HG02642 (cell line): Measurements from ENCODE around the gene ANKS1A.

Experiments
- ATAC-seq: cut with Tn5 transposase; IDR thresholded peaks from one replicate; pipeline ENCODE4 v1.9.1; 2021; ENCODE audit warnings: mild to moderate bottlenecking; ENCODE audit not compliant: unreplicated experiment, poor library complexity

The ANKS1A gene

GRCh38 chr6:34951731-34952130 is 62.7 kb downstream of the ANKS1A start:
- ATAC-seq = no peak

- no peak for ATAC-seq
Observed at GRCh38 chr6:34953061-34954025, 64.3 kb downstream of the ANKS1A start.

GRCh38 chr6:34955442-34955841 is 66.4 kb downstream of the ANKS1A start:
- ATAC-seq = no peak

GRCh38 chr6:34957231-34957783 is 68.3 kb downstream of the ANKS1A start:
- no peak for ATAC-seq

- no peak for ATAC-seq
Observed at GRCh38 chr6:34958734-34959133, 69.7 kb downstream of the ANKS1A start.

GRCh38 chr6:34959224-34959623 is 70.2 kb downstream of the ANKS1A start:
- ATAC-seq = no peak

GRCh38 chr6:34961082-34961481 is 72.0 kb downstream of the ANKS1A start:
- no peak for ATAC-seq

GRCh38 chr6:34961574-34961973 is 72.5 kb downstream of the ANKS1A start:
- no peak for ATAC-seq

GRCh38 chr6:34964564-34964963 is 75.5 kb downstream of the ANKS1A start:
- ATAC-seq = no peak

- ATAC-seq = no peak
Observed at GRCh38 chr6:34967461-34967860, 78.4 kb downstream of the ANKS1A start.

GRCh38 chr6:34969662-34970265 is 80.7 kb downstream of the ANKS1A start:
- no peak for ATAC-seq

- no peak for ATAC-seq
Observed at GRCh38 chr6:34970488-34970887, 81.4 kb downstream of the ANKS1A start.

GRCh38 chr6:34970957-34971356 is 81.9 kb downstream of the ANKS1A start:
- ATAC-seq = no peak

GRCh38 chr6:34973547-34974248 is 84.6 kb downstream of the ANKS1A start:
- ATAC-seq = no peak

- no peak for ATAC-seq
Observed at GRCh38 chr6:34974249-34974642, 85.2 kb downstream of the ANKS1A start.

GRCh38 chr6:34976239-34976638 is 87.2 kb downstream of the ANKS1A start:
- ATAC-seq = no peak

- ATAC-seq = no peak
Observed at GRCh38 chr6:34979218-34979617, 90.2 kb downstream of the ANKS1A start.

GRCh38 chr6:34979994-34980393 is 90.9 kb downstream of the ANKS1A start:
- no peak for ATAC-seq

GRCh38 chr6:34981366-34981765 is 92.3 kb downstream of the ANKS1A start:
- ATAC-seq = no peak

GRCh38 chr6:34981951-34982350 is 92.9 kb downstream of the ANKS1A start:
- no peak for ATAC-seq

- no peak for ATAC-seq
Observed at GRCh38 chr6:34982424-34982852, 93.4 kb downstream of the ANKS1A start.
